ENCODE results near the gene ZER1. TPM values are rescaled to one million over a fixed set of nuclear protein-coding genes. Genes with fewer than 3 reads are reported as not detected.

ZER1 gene
- total RNA-seq, 4 donors from 2014 or later: 30.9 to 80.1 (median 34.7) TPM

DNA sequence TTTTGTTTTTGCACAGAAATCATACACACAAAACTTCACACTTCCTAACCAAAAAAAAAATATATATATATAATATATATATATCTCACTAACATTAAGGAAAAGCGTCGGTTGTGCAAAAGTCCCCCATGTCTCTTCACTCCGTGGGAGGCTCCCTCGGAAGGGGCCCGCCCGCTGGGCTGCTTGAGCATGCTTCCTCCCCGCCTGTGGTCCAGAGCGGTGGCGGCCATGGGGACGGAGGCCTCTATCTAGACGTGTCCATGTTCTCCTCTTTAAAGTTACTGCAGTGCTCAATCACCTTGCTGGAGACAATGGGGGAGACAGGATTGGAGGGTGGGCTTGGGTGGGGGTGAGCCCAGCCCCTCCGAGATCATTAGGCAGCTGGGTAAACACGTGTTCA, 40.6 kb downstream of the ZER1 start:
- TF ChIP-seq, protein P1, sequence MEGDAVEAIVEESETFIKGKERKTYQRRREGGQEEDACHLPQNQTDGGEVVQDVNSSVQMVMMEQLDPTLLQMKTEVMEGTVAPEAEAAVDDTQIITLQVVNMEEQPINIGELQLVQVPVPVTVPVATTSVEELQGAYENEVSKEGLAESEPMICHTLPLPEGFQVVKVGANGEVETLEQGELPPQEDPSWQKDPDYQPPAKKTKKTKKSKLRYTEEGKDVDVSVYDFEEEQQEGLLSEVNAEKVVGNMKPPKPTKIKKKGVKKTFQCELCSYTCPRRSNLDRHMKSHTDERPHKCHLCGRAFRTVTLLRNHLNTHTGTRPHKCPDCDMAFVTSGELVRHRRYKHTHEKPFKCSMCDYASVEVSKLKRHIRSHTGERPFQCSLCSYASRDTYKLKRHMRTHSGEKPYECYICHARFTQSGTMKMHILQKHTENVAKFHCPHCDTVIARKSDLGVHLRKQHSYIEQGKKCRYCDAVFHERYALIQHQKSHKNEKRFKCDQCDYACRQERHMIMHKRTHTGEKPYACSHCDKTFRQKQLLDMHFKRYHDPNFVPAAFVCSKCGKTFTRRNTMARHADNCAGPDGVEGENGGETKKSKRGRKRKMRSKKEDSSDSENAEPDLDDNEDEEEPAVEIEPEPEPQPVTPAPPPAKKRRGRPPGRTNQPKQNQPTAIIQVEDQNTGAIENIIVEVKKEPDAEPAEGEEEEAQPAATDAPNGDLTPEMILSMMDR (IDR thresholded peaks at IDR 0.05; ENCODE audit: low read depth): no peak

DNA sequence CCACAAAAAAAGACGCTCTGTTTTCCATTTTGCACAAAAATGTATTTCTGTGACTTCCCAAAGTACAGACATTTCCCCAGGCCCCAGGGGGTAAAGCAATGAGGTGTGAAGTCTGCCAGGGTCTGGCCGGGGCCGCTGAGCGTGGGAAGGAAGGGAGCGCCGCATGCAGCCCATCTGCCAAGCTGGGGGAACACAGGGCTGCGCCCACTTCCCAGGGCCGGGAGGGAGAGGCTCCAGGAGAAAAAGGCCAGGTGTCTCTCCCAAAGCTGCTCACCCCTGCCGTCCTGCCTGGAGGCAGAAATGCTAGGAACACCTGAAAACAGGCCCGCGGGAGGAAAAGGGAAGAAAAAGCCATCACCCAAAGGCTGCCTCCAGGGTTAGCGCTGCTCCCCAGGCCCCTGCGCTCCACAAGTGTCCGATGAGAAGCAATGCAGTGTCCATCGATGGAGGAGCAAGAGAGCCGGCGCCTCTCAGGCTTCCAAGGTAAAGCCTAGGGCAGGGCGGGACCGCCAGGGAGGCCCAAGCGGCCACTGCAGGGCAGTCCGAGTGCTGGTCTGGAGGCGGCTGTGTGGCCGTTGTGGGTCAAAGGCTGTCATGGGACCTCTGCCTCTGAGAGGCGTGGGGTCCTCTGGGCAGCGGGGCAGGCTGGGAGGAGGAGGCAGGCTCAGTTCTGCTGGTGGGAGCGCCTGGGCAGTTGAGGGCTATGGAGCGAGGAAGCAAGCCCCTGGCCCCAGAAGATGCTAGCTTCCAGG, 41.8 kb downstream of the ZER1 start:
- TF ChIP-seq, protein P1 (IDR thresholded peaks at IDR 0.05; ENCODE audit: low read depth): no peak

- TF ChIP-seq, protein P1 (IDR thresholded peaks at IDR 0.05; ENCODE audit: low read depth): no peak
Measured at GRCh38 chr9:128729302-128729701, 42.4 kb downstream of the ZER1 start.

DNA sequence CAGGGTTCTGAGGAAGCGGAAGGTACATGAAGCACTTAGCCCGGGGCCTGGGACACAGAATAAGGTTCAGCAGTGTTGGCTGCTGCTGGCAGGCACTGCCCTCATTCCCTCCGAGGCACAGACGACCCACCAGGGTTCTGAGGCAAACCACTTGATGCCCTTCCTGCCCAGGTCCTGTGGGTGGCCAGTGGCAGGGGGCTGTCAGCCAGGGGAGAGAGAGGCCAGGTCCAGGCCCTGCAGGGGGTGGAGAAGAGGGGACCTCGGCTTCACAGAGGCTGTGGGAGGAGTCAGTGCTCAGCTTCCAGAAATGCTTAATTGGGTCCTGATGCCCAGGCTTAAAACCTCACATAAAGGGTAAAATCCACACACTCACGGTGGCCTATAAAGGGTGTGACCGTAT, 43.4 kb downstream of the ZER1 start:
- TF ChIP-seq, protein P1 (IDR thresholded peaks at IDR 0.05; ENCODE audit: low read depth): no peak

DNA sequence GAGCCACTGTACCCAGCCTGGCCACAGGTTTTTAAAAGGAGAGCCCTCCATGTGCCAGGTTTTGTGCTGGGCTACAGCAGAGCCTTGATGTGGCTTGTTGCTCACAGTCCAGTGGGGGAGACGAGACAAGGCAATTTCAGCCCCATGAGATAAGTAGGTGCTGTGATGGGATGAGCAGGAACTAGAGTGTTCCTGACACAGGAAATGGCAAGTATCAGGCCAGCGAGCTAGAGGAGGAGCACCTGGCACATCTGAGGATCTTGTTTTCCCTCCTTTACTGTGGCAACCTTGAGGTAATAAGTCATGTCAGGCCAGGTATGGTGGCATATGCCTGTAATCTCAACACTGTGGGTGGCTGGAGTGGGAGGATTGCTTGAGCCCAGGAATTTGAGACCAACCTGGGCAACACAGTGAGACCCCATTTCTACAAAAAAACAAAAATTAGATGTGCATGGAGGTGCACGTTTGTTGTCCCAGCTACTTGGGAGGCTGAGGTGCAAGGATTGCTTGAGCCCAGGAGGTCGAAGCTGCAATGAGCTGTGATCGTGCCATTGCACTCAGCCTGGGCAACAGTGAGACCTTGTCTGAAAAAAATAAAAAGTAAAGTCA, 44.0 kb downstream of the ZER1 start:
- TF ChIP-seq, protein P1 (IDR thresholded peaks at IDR 0.05; ENCODE audit: low read depth): no peak

GRCh38 chr9:128724744-128725211, 46.9 kb downstream of the ZER1 start:
- TF ChIP-seq, protein P1 (IDR thresholded peaks at IDR 0.05; ENCODE audit: low read depth): no peak

GRCh38 chr9:128723866-128724743, 47.6 kb downstream of the ZER1 start, which contains the start of gene ZDHHC12:
Gene ZDHHC12, minus strand, starts transcription at chr9:128724127. Its CDS starts 34 bp downstream, at chr9:128724093.
- TF ChIP-seq, protein P1 (IDR thresholded peaks at IDR 0.05; ENCODE audit: low read depth): no peak

Measured in subcutaneous adipose tissue (tissue), 4 donors.